Measurements from ENCODE around the gene HACD2. TPM values are rescaled to one million over a fixed set of nuclear protein-coding genes. Genes with fewer than 3 reads are reported as not detected.

HACD2 gene
- total RNA-seq, 2 experiments from 2014 or later: 12.1 to 13.3 TPM

- peaks cover 48% of the 10 kb centered on the region for H3K36me3 ChIP-seq (ENCODE audit: insufficient read depth, low read length)
- CTCF ChIA-PET: no interaction called here
- DNase-seq (no peak), ATAC-seq (ENCODE audit: poor library complexity) (no peak)
- peaks cover 70% of the 10 kb centered on the region for H3K36me3 Mint-ChIP-seq (ENCODE audit: low read depth)
- no peaks in the 10 kb centered on the region for H3K27me3 Mint-ChIP-seq
- no peak overlapping the region for H3K27ac Mint-ChIP-seq
- TF ChIP-seq, protein P1, sequence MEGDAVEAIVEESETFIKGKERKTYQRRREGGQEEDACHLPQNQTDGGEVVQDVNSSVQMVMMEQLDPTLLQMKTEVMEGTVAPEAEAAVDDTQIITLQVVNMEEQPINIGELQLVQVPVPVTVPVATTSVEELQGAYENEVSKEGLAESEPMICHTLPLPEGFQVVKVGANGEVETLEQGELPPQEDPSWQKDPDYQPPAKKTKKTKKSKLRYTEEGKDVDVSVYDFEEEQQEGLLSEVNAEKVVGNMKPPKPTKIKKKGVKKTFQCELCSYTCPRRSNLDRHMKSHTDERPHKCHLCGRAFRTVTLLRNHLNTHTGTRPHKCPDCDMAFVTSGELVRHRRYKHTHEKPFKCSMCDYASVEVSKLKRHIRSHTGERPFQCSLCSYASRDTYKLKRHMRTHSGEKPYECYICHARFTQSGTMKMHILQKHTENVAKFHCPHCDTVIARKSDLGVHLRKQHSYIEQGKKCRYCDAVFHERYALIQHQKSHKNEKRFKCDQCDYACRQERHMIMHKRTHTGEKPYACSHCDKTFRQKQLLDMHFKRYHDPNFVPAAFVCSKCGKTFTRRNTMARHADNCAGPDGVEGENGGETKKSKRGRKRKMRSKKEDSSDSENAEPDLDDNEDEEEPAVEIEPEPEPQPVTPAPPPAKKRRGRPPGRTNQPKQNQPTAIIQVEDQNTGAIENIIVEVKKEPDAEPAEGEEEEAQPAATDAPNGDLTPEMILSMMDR (IDR thresholded peaks at IDR 0.05): no peak
- H3K9me3 Mint-ChIP-seq: no peaks in the 10 kb centered on the region
- H3K27me3 ChIP-seq (ENCODE audit: control insufficient read depth in 1 of 2, insufficient read depth in 2 of 2, low read length in 2 of 2): no peaks in the 10 kb centered on the region
- intact Hi-C loops (cut with DNase I, micrococcal nuclease): no loop called here
- H3K9me3 ChIP-seq (ENCODE audit: control insufficient read depth in 1 of 2, insufficient read depth in 1 of 2, low read length in 2 of 2): no peaks in the 10 kb centered on the region
- no peak overlapping the region for H3K27ac ChIP-seq (ENCODE audit: low read depth in 1 of 2, low read length in 2 of 2)
- no peaks in the 10 kb centered on the region for H3K4me1 Mint-ChIP-seq (ENCODE audit: low read depth)
- H3K4me1 ChIP-seq (ENCODE audit: insufficient read depth, low read length): no peaks in the 10 kb centered on the region
- POLR2A ChIA-PET: no interaction called here
- H3K4me3 ChIP-seq (ENCODE audit: low read length): no peak overlapping the region
- H3K4me3 Mint-ChIP-seq: no peak overlapping the region
Observed at GRCh38 chr3:123498761-123499160, 86.1 kb downstream of the HACD2 start.

- Mint-ChIP-seq H3K27ac (no peak overlapping the region), H3K9me3 (no peaks in the 10 kb centered on the region), H3K4me1 (ENCODE audit: low read depth) (no peaks in the 10 kb centered on the region), H3K27me3 (no peaks in the 10 kb centered on the region), H3K4me3 (no peak overlapping the region), H3K36me3 (ENCODE audit: low read depth) (peaks cover 55% of the 10 kb centered on the region)
- peaks cover 38% of the 10 kb centered on the region for H3K36me3 ChIP-seq (ENCODE audit: insufficient read depth, low read length)
- TF ChIP-seq, protein P1 (IDR thresholded peaks at IDR 0.05): no peak
- H3K4me1 ChIP-seq (ENCODE audit: insufficient read depth, low read length): no peaks in the 10 kb centered on the region
- ChIA-PET CTCF (no interaction called here), POLR2A (no interaction called here)
- no peaks in the 10 kb centered on the region for H3K27me3 ChIP-seq (ENCODE audit: control insufficient read depth in 1 of 2, insufficient read depth in 2 of 2, low read length in 2 of 2)
- ATAC-seq (ENCODE audit: poor library complexity) (no peak), DNase-seq (no peak)
- H3K4me3 ChIP-seq (ENCODE audit: low read length): no peak overlapping the region
- no peaks in the 10 kb centered on the region for H3K9me3 ChIP-seq (ENCODE audit: control insufficient read depth in 1 of 2, insufficient read depth in 1 of 2, low read length in 2 of 2)
- H3K27ac ChIP-seq (ENCODE audit: low read depth in 1 of 2, low read length in 2 of 2): no peak overlapping the region
- intact Hi-C loops (cut with DNase I, micrococcal nuclease): no loop called here
Observed at GRCh38 chr3:123493912-123494311, 90.9 kb downstream of the HACD2 start.

- intact Hi-C loops (cut with DNase I, micrococcal nuclease): no loop called here
- Histone ChIP-seq H3K27me3 (ENCODE audit: control insufficient read depth in 1 of 2, insufficient read depth in 2 of 2, low read length in 2 of 2) (no peaks in the 10 kb centered on the region), H3K4me1 (ENCODE audit: insufficient read depth, low read length) (no peaks in the 10 kb centered on the region), H3K36me3 (ENCODE audit: insufficient read depth, low read length) (peaks cover 21% of the 10 kb centered on the region), H3K9me3 (ENCODE audit: control insufficient read depth in 1 of 2, insufficient read depth in 1 of 2, low read length in 2 of 2) (no peaks in the 10 kb centered on the region), H3K27ac (ENCODE audit: low read depth in 1 of 2, low read length in 2 of 2) (no peak overlapping the region), H3K4me3 (ENCODE audit: low read length) (no peak overlapping the region)
- TF ChIP-seq, protein P1 (IDR thresholded peaks at IDR 0.05): no peak
- Mint-ChIP-seq H3K36me3 (ENCODE audit: low read depth) (peaks cover 38% of the 10 kb centered on the region), H3K27me3 (no peaks in the 10 kb centered on the region), H3K4me3 (no peak overlapping the region), H3K27ac (no peak overlapping the region), H3K9me3 (no peaks in the 10 kb centered on the region), H3K4me1 (ENCODE audit: low read depth) (no peaks in the 10 kb centered on the region)
- CTCF ChIA-PET: no interaction called here
- ATAC-seq (ENCODE audit: poor library complexity): no peak
- POLR2A ChIA-PET: no interaction called here
- DNase-seq: peak in 2 of 14 experiments; percentile 9 to 60
Observed at GRCh38 chr3:123491966-123492587, 92.8 kb downstream of the HACD2 start.

Measured in CD4-positive, alpha-beta T cell (primary cell).